Measurements from ENCODE around the gene HSD17B3.
"Not testable (repeated sequence)": the region's sequence is repeated elsewhere in the genome, so short reads cannot be mapped to it uniquely, and the experiment has no call there.

Gene HSD17B3

GRCh38 chr9:96302021-96302420, at the start of gene HSD17B3:
Gene HSD17B3, minus strand, starts transcription at chr9:96302176. Its CDS starts 72 bp downstream, at chr9:96302104.
- no peak for DNase-seq (ENCODE audit: low read depth)

DNA sequence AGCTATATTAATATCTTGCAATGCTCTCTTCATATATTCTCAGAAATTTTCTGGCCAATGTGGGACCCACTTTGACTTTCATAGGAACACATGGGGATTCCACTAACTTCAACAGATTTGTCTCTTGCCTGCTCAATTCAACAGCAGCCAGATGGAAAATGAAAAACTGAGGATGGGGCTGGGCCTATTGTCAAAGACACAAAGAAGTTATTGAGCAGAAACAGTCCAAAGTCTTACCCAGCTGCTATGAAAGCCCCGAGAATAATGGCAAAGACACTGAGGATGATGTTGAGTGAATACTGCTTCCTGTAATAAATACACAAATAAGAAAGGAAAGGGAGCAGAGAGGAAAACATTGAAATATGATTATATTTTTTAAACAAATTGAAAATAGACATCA, 48.9 kb upstream of the HSD17B3 start:
- no peak for DNase-seq (ENCODE audit: low read depth)

- no peak for DNase-seq (ENCODE audit: low read depth)
Measured at GRCh38 chr9:96348261-96348660, 46.3 kb upstream of the HSD17B3 start.

GRCh38 chr9:96345551-96345950, 43.6 kb upstream of the HSD17B3 start:
- no peak for DNase-seq (ENCODE audit: low read depth)

DNA sequence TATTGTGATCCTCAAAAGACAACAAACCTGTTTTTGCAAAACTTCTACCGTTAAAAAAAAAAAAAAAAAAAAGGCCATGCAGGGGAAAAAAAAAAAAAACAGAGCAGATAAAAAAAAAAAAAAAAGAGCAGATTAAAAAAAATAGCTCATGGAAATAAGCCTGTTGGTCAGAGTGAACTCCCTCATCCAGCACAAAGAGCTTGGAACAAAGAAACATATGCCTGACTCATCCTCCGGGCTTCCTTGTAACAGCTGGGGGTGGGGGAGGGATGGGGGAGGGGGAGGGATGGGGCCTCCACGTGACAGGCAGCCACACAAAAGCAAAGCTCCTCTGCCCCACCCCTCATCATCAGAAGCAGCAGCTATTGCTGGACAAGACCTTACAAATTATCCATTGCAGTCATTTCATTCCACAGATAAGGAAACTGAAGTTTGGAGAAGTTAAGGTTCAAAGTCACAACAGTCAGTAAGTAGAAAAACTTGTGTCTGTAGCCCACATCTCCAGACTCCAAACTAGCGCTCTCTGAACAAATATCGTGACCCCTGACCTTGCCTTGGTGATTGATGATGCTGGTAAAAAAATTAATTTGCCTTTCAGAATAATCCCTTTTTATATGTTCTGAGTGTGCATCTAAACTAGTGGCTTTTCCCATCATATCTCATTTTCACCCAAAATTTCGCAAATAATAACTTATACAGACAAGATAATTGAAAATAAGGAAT, 42.6 kb upstream of the HSD17B3 start:
- DNase-seq (ENCODE audit: low read depth) = peak; percentile 96

GRCh38 chr9:96343515-96344360, 41.8 kb upstream of the HSD17B3 start:
- no peak for DNase-seq (ENCODE audit: low read depth)

- DNase-seq (ENCODE audit: low read depth) = no peak
Measured at GRCh38 chr9:96342571-96343245, 40.7 kb upstream of the HSD17B3 start.

DNA sequence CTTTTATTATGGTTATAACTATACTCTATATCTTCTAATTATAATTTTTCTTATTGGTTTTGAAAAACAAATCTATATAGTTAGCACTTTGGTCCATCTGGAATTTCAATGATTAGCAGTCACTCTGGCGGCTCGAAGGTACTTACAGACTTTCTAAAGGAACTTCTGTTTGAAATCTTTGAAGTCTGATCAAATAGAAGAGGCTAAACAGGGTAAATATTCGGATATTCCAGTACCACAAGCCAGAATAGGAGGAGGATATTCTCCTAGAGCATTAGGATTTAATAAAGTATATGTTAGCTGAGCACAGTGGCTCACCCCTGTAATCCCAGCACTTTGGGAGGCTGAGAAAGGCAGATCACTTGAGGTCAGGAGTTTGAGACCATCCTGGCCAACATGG, 38.7 kb upstream of the HSD17B3 start:
- DNase-seq (ENCODE audit: low read depth) = no peak

DNA sequence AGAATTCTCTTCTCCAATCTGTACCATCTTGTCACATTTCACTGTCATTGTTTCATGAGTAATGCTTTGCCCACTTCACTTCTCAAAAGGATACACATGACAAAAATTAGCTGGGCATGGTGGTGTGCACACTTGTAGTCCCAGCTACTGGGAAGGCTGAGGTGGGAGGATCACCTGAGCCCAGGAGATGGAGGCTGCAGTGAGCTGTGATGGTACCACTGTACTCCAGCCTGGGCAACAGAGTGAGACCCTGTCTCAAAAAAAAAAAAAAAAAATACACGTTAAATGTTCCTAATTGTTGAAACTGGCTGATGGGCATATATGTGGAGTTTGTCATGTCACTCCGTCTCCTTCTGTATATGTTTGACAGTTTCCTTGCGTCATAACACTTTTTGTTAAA, 36.3 kb upstream of the HSD17B3 start:
- no peak for DNase-seq (ENCODE audit: low read depth)

- DNase-seq (ENCODE audit: low read depth) = no peak
Measured at GRCh38 chr9:96333958-96334357, 32.0 kb upstream of the HSD17B3 start.

DNA sequence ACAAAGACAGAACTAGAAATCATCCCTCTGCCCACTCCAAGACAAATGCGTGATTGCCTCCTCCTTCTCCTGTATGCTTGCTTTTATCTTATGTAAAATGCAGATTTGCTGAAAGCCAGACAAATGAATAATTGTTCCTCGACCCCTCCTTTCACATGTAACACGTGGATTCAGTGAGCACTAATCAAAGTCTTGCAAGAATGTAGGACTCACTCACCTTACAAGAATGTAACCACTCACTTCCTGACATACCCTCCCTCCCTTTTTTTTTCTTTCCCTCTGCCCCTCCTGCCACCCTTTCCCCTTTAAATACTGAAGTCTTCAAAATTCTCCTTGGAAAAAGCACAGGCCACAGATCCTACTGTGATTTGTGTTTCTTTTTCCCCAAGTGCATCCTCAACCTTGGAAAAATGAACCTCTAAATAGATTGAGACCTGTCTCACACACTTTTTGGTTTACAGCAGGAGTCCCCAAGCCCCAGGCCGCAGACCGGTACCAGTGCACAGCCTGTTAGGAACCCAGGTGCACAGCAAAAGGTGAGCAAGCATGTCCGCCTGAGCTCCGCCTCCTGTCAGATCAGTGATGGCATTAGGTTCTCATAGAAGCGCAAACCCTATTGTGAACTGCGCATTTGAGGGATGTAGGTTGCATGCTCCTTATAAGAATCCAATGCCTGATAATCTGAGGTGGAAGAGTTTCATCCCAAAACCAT, 29.4 kb upstream of the HSD17B3 start:
- DNase-seq (ENCODE audit: low read depth) = no peak

DNA sequence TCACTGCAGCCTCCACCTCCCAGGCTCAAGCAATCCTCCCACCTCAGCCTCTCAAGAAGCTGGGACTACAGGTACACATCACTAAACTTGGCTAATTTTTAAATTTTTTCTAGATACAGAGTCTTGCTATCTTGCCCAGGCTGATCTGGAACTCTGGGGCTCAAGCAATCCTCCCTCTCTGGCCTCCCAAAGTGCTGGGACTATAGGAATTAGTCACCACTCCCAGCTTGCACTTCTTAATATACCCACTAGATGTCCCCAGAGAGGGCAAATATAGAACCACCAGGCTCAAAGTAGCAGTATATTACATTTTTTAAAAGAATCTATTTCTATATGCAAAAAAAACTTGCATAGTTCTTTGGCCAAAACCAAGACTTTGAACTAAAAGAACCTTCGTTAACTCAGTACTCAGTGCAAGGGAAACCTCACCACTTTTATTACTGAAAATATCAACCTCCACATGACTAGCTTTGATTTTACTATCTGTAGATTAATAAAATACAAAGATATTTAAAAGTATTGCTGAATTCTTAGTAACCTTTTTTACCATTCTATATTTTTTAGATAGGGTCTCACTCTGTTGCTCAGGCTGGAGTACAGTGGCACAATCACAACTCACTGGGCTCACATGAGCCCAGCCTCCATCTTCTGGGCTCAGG, 25.8 kb upstream of the HSD17B3 start:
- DNase-seq (ENCODE audit: low read depth) = peak; percentile 48

GRCh38 chr9:96323169-96323568, 21.2 kb upstream of the HSD17B3 start:
- DNase-seq (ENCODE audit: low read depth) = no peak

- DNase-seq (ENCODE audit: low read depth) = not testable (repeated sequence)
Measured at GRCh38 chr9:96322736-96323135, 20.8 kb upstream of the HSD17B3 start.

DNA sequence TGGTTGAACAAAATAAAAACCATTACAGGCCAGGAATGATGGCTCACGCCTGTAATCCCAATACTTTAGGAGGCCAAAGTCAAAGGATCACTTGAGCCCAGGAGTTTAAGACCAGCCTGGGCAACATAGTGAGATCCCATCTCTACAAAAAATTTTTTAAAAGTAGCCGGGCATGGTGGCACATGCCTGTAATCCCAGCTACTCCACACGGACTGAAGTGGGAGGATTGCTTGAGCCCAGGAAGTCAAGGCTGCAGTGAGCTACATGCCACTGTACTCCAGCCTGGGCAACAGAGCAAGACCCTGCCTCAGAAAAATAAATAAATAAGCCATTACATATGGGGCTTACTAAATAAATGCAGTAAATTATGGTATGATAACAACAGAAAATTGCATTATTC, 20.2 kb upstream of the HSD17B3 start:
- not testable (repeated sequence) for DNase-seq (ENCODE audit: low read depth)

GRCh38 chr9:96321515-96321914, 19.5 kb upstream of the HSD17B3 start:
- DNase-seq (ENCODE audit: low read depth) = no peak

DNA sequence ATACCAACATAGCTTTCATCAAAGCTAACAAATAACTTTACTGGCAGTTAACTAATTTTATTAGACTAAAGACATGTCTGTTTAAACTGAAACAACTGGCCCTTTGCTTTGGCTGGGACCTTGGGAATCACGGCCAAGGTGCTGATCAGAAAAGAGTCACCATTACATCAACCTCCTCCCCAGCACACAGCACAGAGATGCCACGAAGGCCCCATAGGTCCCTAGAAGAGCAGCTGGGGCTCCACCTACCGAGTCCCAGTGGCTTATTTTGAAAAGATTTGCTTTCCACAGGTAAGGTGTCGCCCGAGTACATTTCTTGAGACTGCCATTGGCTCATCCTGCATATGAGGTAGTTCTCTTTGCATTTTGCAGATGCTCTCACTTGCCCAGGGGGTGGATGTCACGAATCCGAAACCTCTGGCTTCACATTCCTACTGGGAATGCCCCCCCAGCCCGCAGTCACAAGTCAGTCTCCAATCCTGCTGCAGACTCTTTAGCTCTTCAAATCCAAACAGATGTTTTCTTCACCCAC, 18.8 kb upstream of the HSD17B3 start:
- no peak for DNase-seq (ENCODE audit: low read depth)

GRCh38 chr9:96318921-96319565, 17.1 kb upstream of the HSD17B3 start:
- DNase-seq (ENCODE audit: low read depth) = no peak

DNA sequence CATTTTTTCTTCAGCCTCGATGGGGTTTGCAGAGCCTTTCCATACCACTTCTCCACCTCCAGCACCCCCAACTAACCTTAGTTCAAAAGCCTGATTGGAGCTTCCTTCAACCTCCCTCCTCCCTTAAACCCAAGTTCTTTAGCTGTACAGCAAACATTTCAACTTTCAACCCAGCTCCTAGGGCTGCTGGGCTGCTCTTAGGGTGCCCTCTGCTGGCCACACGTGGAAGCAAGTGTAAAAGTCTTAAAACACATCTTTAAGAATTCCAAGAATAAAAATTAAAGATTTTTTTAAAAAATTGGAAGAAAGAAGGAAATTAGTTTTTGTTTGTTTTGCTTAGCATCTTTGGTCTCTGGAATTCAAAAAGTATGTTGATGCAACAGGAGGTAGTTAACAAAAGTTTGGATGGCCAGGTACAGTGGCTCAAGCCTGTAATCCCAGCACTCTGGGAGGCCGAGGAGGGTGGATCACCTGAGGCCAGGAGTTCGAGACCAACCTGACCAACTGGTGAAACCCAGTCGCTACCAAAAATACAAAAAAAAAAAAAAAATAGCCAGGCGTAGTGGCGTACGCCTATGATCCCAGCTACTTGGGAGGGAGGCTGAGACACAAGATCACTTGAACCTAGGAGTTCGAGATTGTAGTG, 15.5 kb upstream of the HSD17B3 start:
- DNase-seq (ENCODE audit: low read depth) = peak; percentile 68

GRCh38 chr9:96309850-96310249, 7.9 kb upstream of the HSD17B3 start:
- no peak for DNase-seq (ENCODE audit: low read depth)
